Ureter (tissue), 1 donor: Measurements from ENCODE around the gene TMTC1. TPM values are rescaled to one million over a fixed set of nuclear protein-coding genes. Genes with fewer than 3 reads are reported as not detected.
"Not testable (repeated sequence)": the region's sequence is repeated elsewhere in the genome, so short reads cannot be mapped to it uniquely, and the experiment has no call there.

Experiments used
- DNase-seq: peaks from one replicate; pipeline ENCODE4 v3.0.0-alpha.2; 2020; ENCODE audit warnings: low spot score
- total RNA-seq: library from RNA; stranded (reverse); gene quantifications from one replicate; pipeline ENCODE4 v1.2.4, GENCODE V29; 2023
- donor health status: DM: yes; HTN: yes; CAD: no.

TMTC1 gene
- total RNA-seq, 1 donor from 2014 or later: 48.3 TPM

DNA sequence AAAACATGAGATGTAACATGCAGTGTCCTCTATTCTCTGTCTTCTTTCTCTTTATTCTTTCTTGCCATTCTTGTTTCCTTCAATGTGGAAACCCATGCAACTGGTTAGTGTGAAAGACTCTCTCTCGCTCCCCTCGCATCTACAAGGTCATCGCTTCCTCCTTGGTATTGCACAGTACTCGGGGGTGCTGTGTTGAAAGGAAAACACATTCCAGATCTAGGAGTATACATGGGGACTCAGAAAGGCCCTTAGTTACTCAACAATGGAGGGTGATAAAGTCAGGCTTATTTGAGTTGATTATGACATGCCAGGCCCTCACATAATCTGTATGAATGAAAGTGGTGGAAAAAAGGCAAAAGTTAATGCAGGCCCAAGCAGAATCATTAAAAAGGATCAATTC lies 210.8 kb downstream of the TMTC1 start:
- no peak for DNase-seq

DNA sequence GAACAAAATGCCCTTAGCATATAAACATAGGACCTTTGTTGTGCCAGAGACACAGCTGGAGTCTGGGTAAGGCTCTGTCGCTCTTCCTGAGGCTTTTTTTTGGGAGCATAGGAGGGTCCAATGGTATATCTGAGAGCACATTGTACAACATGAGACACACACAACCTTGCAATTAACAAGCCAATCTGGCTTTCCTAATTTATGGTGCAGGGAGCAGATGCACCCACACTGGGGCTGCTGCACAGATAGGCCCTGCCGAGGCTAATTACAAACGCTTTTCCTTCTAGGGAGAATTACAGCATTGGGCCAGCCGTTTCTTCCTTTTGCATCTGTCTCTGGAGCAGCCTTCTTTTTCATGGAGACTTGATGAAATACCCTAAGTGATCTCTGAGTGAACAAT lies 211.3 kb downstream of the TMTC1 start:
- DNase-seq: no peak

DNA sequence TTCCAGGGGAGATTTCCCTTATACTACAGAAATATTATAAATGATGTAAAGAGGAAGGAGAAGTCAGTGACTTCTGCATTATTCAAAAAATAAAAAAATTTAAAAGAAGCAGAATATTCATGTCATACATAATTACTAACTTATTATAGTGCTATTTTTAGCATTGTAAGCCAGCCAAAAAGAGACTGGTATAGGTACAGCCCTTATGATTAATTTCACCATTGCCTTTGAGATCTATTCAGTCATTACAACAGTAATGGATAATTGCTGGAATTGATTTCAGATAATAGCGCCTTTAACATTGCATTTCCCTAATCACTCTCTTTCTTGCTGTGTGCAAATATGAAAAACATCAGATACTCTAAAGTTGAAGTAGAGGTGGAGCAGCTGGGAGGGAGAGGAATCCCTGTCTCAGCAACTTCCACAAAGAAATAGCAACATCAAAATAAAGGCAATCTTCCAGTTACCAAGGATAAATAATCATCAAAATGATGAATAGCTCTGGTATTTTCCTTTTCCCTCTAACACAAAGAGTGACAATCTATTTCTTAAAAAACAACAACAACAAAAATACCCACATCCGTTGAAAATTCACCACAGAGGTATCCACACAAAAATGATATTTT lies 214.5 kb downstream of the TMTC1 start:
- no peak for DNase-seq

DNA sequence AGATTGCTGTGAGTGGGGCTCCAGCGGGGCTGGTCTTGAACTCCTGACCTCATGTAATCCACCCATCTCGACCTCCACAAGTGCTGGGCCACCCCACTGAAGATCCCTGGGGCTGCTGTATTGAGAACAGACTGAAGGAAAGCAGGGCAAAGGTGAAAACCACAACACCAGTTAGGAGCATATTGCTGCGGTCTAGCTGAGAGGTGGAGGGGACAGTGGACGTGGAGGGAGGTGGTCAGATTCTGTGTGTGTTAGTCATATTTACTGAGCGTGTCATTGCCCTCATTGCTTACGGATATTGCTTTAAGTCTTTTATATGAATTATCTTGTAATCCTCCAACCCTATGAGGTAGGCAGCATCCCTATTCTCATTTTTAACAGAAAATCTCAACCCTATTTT lies 217.3 kb downstream of the TMTC1 start:
- no peak for DNase-seq

DNA sequence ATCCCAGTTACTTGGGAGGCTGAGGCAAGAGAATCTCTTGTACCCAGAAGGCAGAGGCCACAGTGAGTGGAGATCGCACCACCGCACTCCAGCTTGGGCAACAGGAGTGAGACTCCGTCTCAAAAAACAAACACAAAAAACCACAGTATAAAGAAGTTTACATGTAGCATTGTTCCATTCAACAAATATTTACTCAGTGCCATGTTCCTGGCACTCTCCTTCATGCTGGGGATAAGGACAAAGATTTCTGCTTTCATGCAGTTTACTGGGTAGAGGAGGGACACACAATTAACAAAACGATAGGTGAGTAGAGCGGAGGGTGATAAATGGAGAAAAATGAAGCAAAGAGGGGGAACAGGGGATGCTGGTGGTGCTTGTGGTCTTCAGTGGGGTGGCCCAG lies 218.0 kb downstream of the TMTC1 start:
- no peak for DNase-seq

DNA sequence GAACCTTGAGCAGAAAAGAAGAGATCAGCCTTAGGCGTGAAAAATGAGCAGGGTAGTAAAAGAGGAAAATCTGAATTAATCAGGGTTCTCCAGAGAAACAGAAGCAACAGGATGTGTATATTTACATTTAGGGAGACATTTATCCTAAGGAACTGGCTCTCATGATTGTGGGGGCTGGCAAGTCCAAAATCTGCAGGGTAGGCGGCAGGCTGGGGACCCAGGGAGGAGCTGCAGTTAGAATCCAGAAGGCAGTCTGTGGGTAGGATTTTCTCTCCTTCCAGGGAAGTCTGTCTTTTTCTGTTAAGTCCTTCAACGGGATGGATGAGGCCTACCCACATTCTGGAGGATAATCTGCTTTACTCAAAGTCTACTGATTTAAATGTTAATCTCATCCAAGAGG lies 218.8 kb downstream of the TMTC1 start:
- DNase-seq: no peak

DNA sequence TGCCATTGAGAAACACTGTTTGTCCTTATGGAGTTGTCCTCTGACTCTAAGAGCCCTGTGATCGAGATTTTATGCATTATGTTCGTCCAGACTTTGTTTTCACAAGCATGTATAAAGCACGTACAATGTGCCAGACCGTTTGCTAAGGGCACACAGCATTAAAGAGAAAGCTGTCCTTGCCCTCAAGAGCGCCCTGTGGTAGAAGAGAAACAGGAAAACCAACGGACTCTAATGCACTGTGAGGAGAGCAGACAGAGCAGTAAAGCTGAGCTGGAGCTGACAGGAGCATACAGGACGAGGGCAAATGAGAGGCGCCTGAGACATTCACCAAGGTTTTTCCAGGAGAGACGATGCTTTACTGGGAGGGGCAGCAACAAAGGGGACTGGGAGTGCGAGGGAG lies 220.1 kb downstream of the TMTC1 start:
- no peak for DNase-seq

DNA sequence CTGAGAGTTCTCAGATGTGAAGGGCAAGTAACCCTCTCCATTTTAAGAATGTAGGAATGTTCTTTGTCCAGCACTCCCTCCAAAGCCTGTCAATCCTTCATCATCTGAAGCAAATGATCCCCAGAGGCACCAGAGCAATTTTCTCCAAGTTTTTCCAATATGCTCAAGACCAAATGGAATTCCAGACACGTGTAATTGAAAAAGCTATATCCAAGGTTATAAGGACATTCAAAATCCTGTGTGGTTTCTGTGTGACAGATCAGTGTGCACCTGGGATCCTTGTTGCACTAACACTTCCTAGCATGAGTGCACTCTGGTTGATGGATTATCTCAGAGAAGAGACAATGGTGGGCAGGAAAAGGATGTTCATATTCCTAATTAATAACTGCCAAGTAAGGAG lies 220.7 kb downstream of the TMTC1 start:
- DNase-seq: no peak

DNA sequence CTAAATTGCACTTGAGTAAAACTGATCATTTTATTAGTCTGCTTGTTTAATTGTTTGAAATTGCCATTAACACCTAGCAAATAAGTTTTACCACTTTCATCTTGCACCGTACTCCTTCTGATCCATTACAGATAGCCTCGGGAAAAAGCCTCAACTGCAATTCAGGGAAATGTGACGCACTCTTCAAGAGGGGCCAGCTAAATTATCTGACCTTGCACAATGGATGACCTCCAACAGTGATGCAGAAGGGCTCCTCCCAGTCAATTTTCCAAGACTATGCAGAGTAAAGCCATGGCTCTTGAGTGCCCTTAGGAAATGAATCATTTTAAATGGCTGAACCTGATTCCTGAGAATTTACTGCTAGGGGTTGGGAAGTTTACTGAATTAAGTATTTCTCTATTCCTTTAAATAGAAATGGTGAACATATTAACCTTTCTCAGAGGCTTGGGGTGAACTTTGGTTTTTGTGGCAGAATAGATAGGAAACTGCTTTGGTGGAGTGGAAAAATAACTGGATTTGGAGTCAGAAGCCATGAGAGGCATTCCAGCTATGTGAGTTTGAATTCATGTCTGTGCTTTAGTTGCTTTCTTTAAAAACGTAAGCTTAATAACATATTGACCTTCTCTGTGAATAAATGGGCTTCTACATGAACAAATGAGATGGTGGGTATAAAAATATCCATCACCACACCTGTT lies 221.5 kb downstream of the TMTC1 start:
- peak; percentile 57 for DNase-seq

DNA sequence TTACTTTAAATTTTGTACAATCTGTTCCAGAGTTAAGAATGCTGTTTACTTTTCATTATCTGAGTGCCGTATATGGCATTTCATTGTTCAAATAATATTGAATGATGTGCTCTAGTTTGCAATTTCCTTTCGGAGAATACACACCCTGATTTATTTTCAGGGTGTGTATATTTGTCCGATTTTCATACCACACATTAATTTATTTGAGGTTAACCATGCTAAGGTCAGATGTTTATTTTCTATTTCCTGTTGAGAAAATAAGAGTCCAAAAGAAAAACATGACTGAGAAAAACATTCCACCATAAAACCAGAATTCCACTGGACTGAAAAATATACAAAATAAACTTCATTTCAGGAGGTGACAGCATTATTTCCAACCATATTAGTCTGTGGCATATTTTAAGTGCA lies 222.1 kb downstream of the TMTC1 start:
- no peak for DNase-seq

DNA sequence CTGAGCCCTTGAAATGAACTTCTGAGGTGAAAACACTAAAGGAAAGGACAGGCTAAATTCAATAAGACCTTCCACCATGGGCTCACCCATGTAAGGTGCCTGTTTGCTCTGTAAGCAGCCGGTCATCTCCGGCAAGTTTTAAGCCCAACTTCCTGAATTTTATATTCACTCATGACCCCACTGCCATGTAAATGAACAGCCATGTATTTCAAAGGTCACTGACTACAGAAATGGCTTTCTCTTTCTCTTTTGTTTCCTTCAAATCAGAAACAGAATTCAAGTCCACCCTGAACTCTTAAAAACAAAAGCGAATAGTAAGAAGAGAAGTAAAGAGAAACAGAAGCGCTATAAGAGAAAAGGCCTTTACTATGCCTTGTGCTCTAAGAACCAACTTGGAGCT lies 224.5 kb downstream of the TMTC1 start:
- DNase-seq: no peak

DNA sequence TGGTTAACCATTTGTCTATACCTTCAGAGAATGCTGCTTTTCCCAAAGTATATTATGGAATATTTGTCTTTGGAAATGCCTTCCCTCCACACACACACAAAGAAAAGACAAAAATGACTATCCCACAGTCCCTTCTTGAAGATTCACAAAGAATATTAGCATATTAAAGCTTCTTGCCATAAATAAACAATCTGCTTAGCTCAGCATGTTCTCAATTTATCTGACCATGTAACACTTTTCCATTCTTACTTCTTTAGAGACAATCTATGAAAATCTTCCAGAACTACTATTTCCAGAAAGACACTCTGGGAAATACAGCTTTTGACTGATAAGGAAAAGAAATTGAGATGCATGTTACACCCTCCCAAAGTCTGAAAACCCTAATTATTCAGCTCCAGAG lies 227.4 kb downstream of the TMTC1 start:
- DNase-seq: no peak

DNA sequence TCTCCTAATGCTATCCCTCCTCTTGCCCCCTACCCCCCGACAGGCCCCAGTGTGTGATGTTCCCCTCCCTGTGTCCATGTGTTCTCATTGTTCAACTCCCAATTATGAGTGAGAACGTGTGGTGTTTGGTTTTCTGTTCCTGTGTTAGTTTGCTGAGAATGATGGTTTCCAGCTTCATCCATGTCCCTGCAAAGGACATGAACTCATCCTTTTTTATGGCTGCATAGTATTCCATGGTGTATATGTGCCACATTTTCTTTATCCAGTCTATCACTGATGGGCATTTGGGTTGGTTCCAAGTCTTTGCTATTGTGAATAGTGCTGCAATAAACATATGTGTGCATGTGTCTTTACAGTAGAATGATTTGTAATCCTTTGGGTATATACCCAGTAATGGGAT lies 228.3 kb downstream of the TMTC1 start:
- not testable (repeated sequence) for DNase-seq

DNA sequence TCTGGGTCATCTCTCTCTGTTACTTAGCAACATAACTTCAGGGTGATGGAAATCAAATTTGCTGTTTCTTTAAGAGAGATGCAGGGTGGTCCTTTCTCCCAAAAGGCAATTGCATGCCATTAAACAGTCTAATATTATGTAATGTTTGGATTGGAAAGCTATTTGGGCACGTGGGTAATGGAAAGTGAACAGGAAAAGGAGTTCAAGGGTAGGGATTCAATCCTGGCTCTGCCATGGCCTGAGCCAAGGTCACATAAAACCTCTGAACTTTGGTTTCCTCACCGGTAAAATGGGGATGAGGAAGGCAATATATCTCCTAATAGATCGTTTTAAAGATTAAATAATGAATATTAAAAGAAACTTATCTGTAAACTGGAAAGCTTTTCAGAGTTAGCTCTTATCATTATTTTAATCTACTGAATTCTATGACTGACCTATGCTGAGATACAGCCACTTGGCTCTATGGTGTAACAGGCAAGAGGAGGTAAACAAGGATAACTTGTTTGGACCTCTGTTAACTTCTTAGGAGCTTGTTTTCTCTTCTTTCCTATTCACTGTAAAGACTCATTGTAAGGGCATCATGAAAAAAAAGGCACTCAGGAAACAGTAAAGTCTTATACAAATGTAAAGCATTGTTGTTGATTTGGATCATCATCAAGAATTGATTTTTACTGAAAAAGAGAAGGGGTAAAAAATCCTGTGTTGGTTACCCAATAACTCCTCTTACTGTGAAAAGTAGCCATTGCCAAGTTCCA lies 230.6 kb downstream of the TMTC1 start:
- DNase-seq: no peak

DNA sequence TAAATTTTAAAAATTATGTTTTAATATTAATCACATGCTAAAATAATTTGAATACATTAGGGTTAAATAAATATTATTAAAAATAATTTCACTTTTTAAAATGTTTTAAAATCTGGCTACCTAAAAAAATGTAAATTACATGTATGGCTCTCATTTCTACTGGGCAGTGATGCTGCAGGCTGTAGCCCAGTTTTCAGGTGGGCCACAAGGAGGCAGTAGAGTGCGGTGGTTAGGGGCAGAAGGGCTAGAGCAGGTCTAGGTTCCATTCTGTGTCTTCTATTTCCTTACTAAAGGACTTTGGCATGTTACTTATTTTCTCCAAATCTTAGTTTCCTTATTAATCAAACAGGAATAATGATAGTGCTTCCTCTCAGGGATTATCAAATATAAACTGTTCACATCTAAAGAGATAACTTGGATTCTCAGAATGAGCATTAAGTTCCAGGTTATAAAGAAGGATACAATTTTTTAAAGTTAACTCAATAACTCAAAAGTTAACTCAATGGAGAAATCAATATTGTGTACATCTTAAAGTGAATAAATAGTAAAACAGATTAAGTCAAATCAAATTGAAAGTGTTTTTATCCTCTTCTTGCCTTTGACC lies 231.3 kb downstream of the TMTC1 start:
- DNase-seq: peak; percentile 76

DNA sequence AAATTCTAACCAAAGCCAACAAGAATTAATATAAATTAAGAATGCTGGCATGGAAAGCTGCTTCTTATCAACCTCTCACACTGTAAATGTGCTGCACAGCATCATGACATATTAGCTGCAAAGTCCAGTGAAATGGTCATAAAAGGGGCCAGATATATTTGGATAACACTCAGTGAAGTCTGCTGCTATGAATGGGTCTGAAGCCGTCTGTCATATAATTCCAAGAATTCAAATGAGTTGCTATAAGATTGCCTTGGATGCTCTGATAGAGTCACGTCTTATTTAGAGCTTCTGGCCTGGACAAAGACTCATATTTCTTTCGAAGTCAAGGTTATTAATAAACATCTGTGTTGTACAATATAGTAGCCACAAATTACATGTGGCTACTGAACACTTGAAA lies 231.9 kb downstream of the TMTC1 start:
- DNase-seq: no peak

DNA sequence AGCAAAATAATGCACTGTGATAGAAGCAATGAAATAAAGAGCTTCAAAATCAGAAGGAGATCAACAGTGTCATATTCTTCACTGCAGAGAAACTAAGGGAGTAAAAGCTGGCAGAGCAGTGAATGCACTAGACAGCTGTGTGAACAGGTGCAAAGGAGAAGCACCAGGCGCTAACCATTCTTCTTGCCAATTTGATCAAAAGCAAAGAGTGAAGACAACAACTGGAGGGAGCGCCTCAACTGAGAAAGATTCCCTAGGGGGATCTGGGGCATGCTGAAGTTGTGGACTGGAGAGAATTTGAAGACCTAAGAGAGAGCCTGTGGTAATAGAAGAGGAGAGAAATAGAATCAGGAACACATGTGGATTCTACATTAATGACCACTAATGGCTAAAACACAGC lies 235.9 kb downstream of the TMTC1 start:
- no peak for DNase-seq

DNA sequence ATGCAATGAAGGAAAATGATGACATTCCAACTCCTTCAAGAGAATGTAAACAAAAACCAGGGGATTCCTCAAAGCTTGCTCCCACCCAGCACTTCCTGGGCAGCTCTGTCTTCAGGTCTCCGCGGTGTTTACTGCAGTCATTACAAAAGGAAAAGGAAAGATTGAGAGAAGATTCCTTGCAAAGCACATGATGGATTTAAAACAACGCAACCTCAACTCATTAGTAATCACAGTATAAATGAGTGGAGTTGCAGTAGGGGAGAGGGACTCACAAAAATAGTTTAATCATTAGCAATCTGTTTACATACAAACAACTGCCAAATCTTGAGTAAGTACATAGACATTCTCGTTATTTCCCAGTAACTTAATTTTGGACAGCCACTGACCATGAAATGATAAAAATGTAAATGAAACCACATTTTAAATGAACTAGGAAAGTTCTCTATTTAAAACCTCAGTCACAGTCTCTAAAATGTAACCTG lies 236.6 kb downstream of the TMTC1 start:
- DNase-seq: no peak

DNA sequence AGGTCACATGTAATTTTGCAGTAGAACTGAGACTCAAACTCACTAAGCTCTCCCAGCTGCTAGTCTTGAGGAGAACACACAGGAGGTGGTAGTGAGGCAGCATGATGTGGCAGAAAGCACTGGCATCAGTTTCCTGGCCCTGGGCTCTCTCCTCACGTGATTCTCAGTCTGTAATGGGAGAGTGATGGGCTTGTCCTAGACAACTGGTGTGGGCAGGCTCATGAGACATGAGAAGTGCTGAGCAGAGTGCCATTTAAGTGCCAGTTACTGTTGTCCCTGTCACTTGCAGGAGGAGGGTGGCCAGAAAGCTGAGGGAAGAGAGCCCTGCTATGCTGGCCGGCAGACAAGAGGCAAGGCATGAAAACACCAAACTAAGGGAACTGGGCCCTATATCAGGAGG lies 237.7 kb downstream of the TMTC1 start:
- DNase-seq: no peak

DNA sequence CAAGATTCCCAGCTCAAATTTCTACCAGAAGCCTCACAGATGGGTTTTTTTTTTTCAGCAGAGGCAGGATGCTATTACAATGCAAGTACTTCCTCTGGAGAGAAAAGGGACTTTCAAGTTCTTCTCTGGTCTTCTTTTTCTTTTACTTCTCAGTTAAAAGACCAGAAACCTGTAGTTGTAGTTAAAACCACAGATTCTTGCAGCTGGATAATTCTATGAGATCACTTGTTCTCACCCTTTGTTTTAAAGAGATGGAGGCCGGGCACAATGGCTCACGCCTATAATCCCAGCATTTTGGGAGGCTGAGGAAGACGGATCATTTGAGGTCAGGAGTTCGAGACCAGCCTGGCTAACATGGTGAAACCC lies 238.7 kb downstream of the TMTC1 start:
- DNase-seq: no peak

DNA sequence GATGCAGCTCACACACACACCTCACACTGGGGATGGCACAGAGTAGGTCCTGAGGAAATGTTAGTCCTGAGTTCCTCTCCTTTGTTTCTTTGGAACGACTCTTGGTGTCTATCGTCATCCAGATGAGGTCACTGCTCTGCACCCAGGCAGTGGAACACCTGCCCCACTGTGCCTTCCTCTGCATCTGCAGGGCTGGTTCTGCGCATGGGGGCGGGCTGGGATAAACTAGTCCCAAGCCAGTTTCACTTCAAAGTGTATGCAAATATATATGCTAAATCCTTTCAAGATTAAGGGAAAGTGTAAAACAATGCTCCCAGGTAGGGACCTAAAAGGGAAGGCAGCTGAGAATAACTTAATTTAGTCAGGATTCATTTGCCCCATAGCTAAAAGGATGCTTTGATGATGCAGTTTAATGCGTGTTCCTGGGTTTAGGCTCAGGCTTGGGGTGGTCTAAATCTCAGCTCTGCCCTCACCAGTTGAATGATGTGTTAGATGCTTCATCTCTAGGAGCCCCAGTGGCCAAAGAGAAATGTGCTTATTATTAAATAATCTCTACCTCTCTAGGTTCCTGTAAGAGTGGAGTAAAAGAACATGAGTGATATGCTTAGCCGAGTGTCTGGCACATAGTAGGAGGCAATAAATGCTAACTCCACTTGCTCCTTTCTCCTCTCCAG lies 239.2 kb downstream of the TMTC1 start:
- DNase-seq: no peak

DNA sequence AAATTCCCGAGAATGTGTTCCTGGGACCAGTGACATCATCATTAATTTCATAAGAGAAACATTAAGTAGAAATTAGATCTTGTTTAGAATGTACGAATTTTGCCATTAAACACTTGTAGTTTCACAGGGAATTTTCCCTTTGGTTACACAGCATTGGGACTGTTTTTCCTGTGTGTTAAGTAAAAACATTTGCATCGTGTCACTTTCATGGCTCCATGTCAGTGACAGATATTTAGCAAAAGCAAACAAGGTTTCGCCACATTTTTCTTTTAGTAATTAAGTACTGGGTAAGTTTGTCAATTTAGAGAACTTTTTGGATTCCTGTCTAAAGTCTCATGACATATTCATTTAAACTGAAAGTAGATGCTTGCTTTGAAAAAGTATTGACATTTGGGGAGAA lies 240.7 kb downstream of the TMTC1 start:
- DNase-seq: no peak
